Left lung (tissue), 10 donors: ENCODE data around the gene OAT. TPM values are rescaled to one million over a fixed set of nuclear protein-coding genes. Genes with fewer than 3 reads are reported as not detected.

Experiments used
- ATAC-seq: fragments of 200-7000 bp; cut with Tn5 transposase; one replicate; pipeline ENCODE4 v1.9.1; 2020; ENCODE audit warnings: moderate library complexity
- DNase-seq, 4 donors: peaks; one replicate each; pipeline ENCODE4 v3.0.0-alpha.2; 2013 to 2020
- H3K27ac ChIP-seq, 2 donors: fragments of 200-600 bp; sonication (generic) in 1 of 2; one replicate each; pipeline versions ENCODE4 v1.5.0 to v1.8.0; 2020 to 2021
- H3K27me3 ChIP-seq, 2 donors: fragments of 200-600 bp; sonication (generic) in 1 of 2; one replicate each; pipeline versions ENCODE4 v1.5.0 to v1.8.0; 2020 to 2021
- H3K36me3 ChIP-seq, 2 donors: fragments of 200-600 bp; sonication (generic) in 1 of 2; one replicate each; pipeline versions ENCODE4 v1.5.0 to v1.8.0; 2020 to 2021
- H3K4me1 ChIP-seq, 2 donors: fragments of 200-600 bp; one replicate each; pipeline ENCODE4 v1.8.0; 2021
- H3K4me3 ChIP-seq, 2 donors: fragments of 200-600 bp; sonication (generic) in 1 of 2; one replicate each; pipeline versions ENCODE4 v1.5.0 to v1.8.0; 2020 to 2021; ENCODE audit warnings: mild to moderate bottlenecking in 1 of 2
- H3K9me3 ChIP-seq, 2 donors: fragments of 200-600 bp; sonication (generic) in 1 of 2; one replicate each; pipeline versions ENCODE4 v1.5.0 to v1.8.0; 2020 to 2021
- CTCF ChIP-seq, 2 donors: fragments of 200-600 bp; sonication (generic) in 1 of 2; IDR thresholded peaks; one replicate each; pipeline versions ENCODE4 v1.5.0 to v1.8.0; 2021; ENCODE audit warnings: antibody characterized with exemption in 2 of 2
- intact Hi-C, 2 donors: fragments of 100-400 bp; cut with DNase I; formaldehyde crosslinking; loops; one replicate each; pipeline versions ENCODE4 v1.11.2 to v1.14.2; 2022
- polyA plus RNA-seq, 6 donors: library from polyadenylated mRNA; unstranded; fragments of 120-200 nt; gene quantifications; one replicate each; pipeline ENCODE4 v1.2.1, GENCODE V29; 2013; ENCODE audit not compliant: insufficient read length in 6 of 6
- total RNA-seq, 2 donors: library from RNA; stranded (reverse); fragmentation: NEBNext Ultra II Directional; extraction: Animal tissue kit (Norgen Biotek cat#: 25700); gene quantifications; one replicate each; pipeline ENCODE4 v1.2.1, GENCODE V29; 2021
- donor health status: DM: no; HTN: yes; CAD: no.
- donor health status: DM: no; HTN: no; CAD: no.

The OAT gene
- total and polyA plus RNA-seq, 8 donors, result 64.0 to 91.1 (median 84.9) TPM

- Histone ChIP-seq H3K36me3 (no peaks in the 10 kb centered on the region), H3K4me3 (no peak overlapping the region), H3K9me3 (no peaks in the 10 kb centered on the region), H3K4me1 (no peaks in the 10 kb centered on the region), H3K27me3 (peaks cover 0 to 57% of the 10 kb centered on the region in 2 donors), H3K27ac (no peak overlapping the region)
- ATAC-seq (no peak), DNase-seq (no peak)
- intact Hi-C loops, result no loop called here
- TF ChIP-seq CTCF (IDR thresholded peaks at IDR 0.05), result no peak
Observed at GRCh38 chr10:124380256-124380995, 38.3 kb downstream of the OAT start.

- no peaks in the 10 kb centered on the region for H3K4me1 ChIP-seq
- intact Hi-C loops, result no loop called here
- H3K4me3 ChIP-seq, result no peak overlapping the region
- no peak for DNase-seq
- H3K36me3 ChIP-seq, result no peaks in the 10 kb centered on the region
- no peak overlapping the region for H3K27ac ChIP-seq
- peaks cover 0 to 57% of the 10 kb centered on the region in 2 donors for H3K27me3 ChIP-seq
- no peak for TF ChIP-seq CTCF (IDR thresholded peaks at IDR 0.05)
- peak; percentile 38 for ATAC-seq
- H3K9me3 ChIP-seq, result no peaks in the 10 kb centered on the region
Observed at GRCh38 chr10:124379609-124380193, 39.0 kb downstream of the OAT start.

GRCh38 chr10:124378881-124379471, 39.7 kb downstream of the OAT start:
- TF ChIP-seq CTCF (IDR thresholded peaks at IDR 0.05), result no peak
- intact Hi-C loops, result no loop called here
- H3K9me3 ChIP-seq, result no peaks in the 10 kb centered on the region
- H3K36me3 ChIP-seq, result no peaks in the 10 kb centered on the region
- H3K27me3 ChIP-seq, result peaks cover 0 to 57% of the 10 kb centered on the region in 2 donors
- ATAC-seq (peak; percentile 88), DNase-seq (peak in 1 of 4 donors; percentile 51)
- no peak overlapping the region for H3K4me3 ChIP-seq
- no peak overlapping the region for H3K27ac ChIP-seq
- H3K4me1 ChIP-seq, result no peaks in the 10 kb centered on the region

GRCh38 chr10:124378271-124378670, 40.5 kb downstream of the OAT start:
- Histone ChIP-seq H3K36me3 (no peaks in the 10 kb centered on the region), H3K27ac (no peak overlapping the region), H3K9me3 (no peaks in the 10 kb centered on the region), H3K4me3 (no peak overlapping the region), H3K4me1 (no peaks in the 10 kb centered on the region), H3K27me3 (peaks cover 0 to 57% of the 10 kb centered on the region in 2 donors)
- DNase-seq, result no peak
- intact Hi-C loops, result no loop called here
- no peak for ATAC-seq
- no peak for TF ChIP-seq CTCF (IDR thresholded peaks at IDR 0.05)

GRCh38 chr10:124377101-124377500, 41.6 kb downstream of the OAT start:
- Histone ChIP-seq H3K4me1 (no peaks in the 10 kb centered on the region), H3K27ac (no peak overlapping the region), H3K4me3 (no peak overlapping the region), H3K9me3 (no peaks in the 10 kb centered on the region), H3K36me3 (no peaks in the 10 kb centered on the region), H3K27me3 (peaks cover 0 to 47% of the 10 kb centered on the region in 2 donors)
- no peak for DNase-seq
- TF ChIP-seq CTCF (IDR thresholded peaks at IDR 0.05), result no peak
- ATAC-seq, result no peak
- intact Hi-C loops, result no loop called here
